Upper lobe of left lung (tissue), 6 donors: Measurements from ENCODE around the gene PFDN1. TPM values are rescaled to one million over a fixed set of nuclear protein-coding genes. Genes with fewer than 3 reads are reported as not detected.
A peak's percentile ranks its signal among the peaks of the same experiment; 100 is the strongest.

Source experiments
- ATAC-seq, 2 donors: fragments of 200-7000 bp; cut with Tn5 transposase; one replicate each; pipeline ENCODE4 v1.9.1; 2022; ENCODE audit warnings: mild to moderate bottlenecking in 2 of 2, moderate library complexity in 2 of 2; ENCODE audit not compliant: low FRiP score in 2 of 2
- DNase-seq, 2 donors: peaks; one replicate each; pipeline ENCODE4 v3.0.0-alpha.2; 2019 to 2020
- H3K27ac ChIP-seq, 4 donors: fragments of 200-600 bp; sonication (generic); one replicate each; pipeline ENCODE4 v1.5.1; 2016 to 2019
- H3K27me3 ChIP-seq, 4 donors: fragments of 200-600 bp; sonication (generic); one replicate each; pipeline ENCODE4 v1.5.1; 2017 to 2019
- H3K36me3 ChIP-seq, 4 donors: fragments of 200-600 bp; sonication (generic); one replicate each; pipeline ENCODE4 v1.5.1; 2016 to 2019
- H3K4me1 ChIP-seq, 4 donors: fragments of 200-600 bp; sonication (generic); one replicate each; pipeline ENCODE4 v1.5.1; 2018 to 2019
- H3K4me3 ChIP-seq, 4 donors: fragments of 200-600 bp; sonication (generic); one replicate each; pipeline ENCODE4 v1.5.1; 2017 to 2019; ENCODE audit warnings: mild to moderate bottlenecking in 2 of 4, moderate library complexity in 1 of 4
- H3K9me3 ChIP-seq, 4 donors: fragments of 200-600 bp; sonication (generic); one replicate each; pipeline ENCODE4 v1.5.1; 2018 to 2019
- EP300 ChIP-seq, 4 donors: sonication (generic); formaldehyde crosslinking; IDR thresholded peaks; one replicate each; pipeline ENCODE4 v1.5.1; 2017; ENCODE audit warnings: antibody characterized with exemption in 4 of 4, control low read depth in 2 of 4
- POLR2A ChIP-seq, 4 donors: fragments of 450-650 bp; IDR thresholded peaks; one replicate each; pipeline ENCODE4 v1.5.1; 2016 to 2017; ENCODE audit warnings: antibody characterized with exemption in 4 of 4, mild to moderate bottlenecking in 2 of 4
- POLR2AphosphoS5 ChIP-seq, 2 donors: sonication (generic); formaldehyde crosslinking; IDR thresholded peaks; one replicate each; pipeline ENCODE4 v1.5.1; 2017; ENCODE audit warnings: antibody characterized with exemption in 2 of 2
- WGBS, 2 donors: methylation state at CpG; one replicate each; pipeline ENCODE4 v1.1.5; 2017 to 2018; 5-methylcytosine and 5-hydroxymethylcytosine counted together
- total RNA-seq, 6 donors: library from RNA; depleted of rRNA in 4 of 6; stranded (reverse); fragments of >200 nt in 4 of 6; gene quantifications; one replicate each; pipeline versions ENCODE4 v1.1.0 to v1.2.1, GENCODE V29; 2016 to 2021
- TF ChIP-seq, protein P1 (sequence below), 6 experiments: fragments of 450-650 bp in 4 of 6; fragments of 200-600 bp in 2 of 6; sonication (generic) in 2 of 6; IDR thresholded peaks; one replicate each; pipeline ENCODE4 v1.5.1; 2016 to 2019; ENCODE audit warnings: antibody characterized with exemption in 6 of 6
- donor health status: DM: no; HTN: no; CAD: no; lungs with moderate emphysema.
- donor health status: DM: no; HTN: yes; CAD: no; lungs with severe emphysema.

Gene PFDN1
- total RNA-seq, 6 donors from 2014 or later: 44.7 to 128 (median 87.7) TPM

DNA sequence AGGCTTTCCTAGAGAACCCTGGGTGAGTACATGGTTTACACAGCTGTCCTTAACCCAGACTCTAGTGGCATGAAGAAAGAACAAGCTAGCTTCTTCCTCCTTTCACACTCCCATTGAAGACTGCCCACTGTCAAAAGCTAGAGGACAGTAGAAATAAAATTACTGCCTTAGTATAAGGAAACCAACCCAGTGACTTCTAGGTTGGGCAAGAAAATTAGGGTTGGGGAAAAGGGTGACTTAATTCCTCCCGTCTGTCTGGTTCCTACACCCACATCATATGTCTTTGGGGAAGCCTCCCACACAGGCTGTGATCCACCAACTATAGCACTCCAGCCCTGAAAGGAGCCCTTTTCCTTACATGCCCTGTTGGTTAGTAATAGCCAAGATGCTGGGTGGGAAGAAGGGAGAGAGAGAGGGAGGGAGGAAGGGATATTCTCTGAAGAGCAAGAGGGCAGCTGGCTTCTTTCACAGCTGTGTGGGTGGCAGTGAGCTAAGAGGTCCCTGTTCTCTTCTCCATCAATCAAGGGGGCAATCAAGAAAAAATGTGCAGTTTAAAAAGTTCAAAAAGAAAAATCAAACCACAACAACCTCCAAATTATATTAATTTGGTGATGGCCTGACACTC lies 21.8 kb upstream of the PFDN1 start:
- Histone ChIP-seq H3K27ac (peak overlapping the region; percentile 13 to 73 (median 41)), H3K4me3 (no peak overlapping the region), H3K4me1 (peaks cover 33 to 58% (median 43%) of the 10 kb centered on the region in 4 donors), H3K27me3 (no peaks in the 10 kb centered on the region), H3K9me3 (no peaks in the 10 kb centered on the region), H3K36me3 (no peaks in the 10 kb centered on the region)
- peak; percentile 59 to 63 for ATAC-seq
- DNase-seq: peak in 1 of 2 donors; percentile 54
- TF ChIP-seq POLR2A (IDR thresholded peaks at IDR 0.05) (peak in 1 of 4 donors; percentile 21), EP300 (IDR thresholded peaks at IDR 0.05) (no peak), POLR2AphosphoS5 (IDR thresholded peaks at IDR 0.05) (peak in 1 of 2 donors; percentile 18)
- TF ChIP-seq, protein P1, sequence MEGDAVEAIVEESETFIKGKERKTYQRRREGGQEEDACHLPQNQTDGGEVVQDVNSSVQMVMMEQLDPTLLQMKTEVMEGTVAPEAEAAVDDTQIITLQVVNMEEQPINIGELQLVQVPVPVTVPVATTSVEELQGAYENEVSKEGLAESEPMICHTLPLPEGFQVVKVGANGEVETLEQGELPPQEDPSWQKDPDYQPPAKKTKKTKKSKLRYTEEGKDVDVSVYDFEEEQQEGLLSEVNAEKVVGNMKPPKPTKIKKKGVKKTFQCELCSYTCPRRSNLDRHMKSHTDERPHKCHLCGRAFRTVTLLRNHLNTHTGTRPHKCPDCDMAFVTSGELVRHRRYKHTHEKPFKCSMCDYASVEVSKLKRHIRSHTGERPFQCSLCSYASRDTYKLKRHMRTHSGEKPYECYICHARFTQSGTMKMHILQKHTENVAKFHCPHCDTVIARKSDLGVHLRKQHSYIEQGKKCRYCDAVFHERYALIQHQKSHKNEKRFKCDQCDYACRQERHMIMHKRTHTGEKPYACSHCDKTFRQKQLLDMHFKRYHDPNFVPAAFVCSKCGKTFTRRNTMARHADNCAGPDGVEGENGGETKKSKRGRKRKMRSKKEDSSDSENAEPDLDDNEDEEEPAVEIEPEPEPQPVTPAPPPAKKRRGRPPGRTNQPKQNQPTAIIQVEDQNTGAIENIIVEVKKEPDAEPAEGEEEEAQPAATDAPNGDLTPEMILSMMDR (IDR thresholded peaks at IDR 0.05): no peak
- 44 to 52% methylated on average over 1 of the region's 1 CpG for WGBS, 2 donors

DNA sequence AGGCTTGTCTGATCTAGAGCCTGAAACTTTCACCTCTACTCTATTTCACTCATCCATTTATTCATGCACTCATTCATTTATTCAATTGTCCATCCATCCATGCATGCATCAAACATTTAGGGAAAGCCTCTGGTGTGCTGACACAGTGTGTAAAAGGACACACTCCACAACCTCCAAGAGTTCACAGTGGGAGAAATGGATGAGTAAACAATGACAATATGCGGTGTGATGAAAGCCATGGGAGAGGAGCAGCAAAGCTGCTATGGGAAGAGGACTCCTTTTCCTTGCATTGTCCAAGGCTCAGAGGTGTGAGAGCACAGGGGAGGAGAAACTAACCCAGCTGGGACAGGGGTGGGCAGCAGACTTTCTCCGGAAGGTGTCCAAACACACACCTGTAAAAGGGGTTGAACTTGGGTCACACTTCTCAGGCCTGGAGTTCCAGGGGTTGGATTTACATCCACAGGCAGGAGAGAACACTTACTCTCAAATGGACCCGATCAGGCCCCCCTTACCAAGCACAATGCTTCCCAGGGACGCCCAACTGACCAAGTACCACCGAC lies 21.2 kb upstream of the PFDN1 start:
- Histone ChIP-seq H3K27ac (peak overlapping the region; percentile 13 to 73 (median 41)), H3K9me3 (no peaks in the 10 kb centered on the region), H3K27me3 (no peaks in the 10 kb centered on the region), H3K4me1 (peaks cover 33 to 54% (median 41%) of the 10 kb centered on the region in 4 donors), H3K36me3 (no peaks in the 10 kb centered on the region), H3K4me3 (no peak overlapping the region)
- no peak for ATAC-seq
- TF ChIP-seq EP300 (IDR thresholded peaks at IDR 0.05): no peak
- TF ChIP-seq POLR2A (IDR thresholded peaks at IDR 0.05): no peak
- TF ChIP-seq, protein P1 (IDR thresholded peaks at IDR 0.05): no peak
- TF ChIP-seq POLR2AphosphoS5 (IDR thresholded peaks at IDR 0.05): no peak
- WGBS, 2 donors: 71 to 72% methylated on average over 5 of the region's 5 CpGs
- no peak for DNase-seq

DNA sequence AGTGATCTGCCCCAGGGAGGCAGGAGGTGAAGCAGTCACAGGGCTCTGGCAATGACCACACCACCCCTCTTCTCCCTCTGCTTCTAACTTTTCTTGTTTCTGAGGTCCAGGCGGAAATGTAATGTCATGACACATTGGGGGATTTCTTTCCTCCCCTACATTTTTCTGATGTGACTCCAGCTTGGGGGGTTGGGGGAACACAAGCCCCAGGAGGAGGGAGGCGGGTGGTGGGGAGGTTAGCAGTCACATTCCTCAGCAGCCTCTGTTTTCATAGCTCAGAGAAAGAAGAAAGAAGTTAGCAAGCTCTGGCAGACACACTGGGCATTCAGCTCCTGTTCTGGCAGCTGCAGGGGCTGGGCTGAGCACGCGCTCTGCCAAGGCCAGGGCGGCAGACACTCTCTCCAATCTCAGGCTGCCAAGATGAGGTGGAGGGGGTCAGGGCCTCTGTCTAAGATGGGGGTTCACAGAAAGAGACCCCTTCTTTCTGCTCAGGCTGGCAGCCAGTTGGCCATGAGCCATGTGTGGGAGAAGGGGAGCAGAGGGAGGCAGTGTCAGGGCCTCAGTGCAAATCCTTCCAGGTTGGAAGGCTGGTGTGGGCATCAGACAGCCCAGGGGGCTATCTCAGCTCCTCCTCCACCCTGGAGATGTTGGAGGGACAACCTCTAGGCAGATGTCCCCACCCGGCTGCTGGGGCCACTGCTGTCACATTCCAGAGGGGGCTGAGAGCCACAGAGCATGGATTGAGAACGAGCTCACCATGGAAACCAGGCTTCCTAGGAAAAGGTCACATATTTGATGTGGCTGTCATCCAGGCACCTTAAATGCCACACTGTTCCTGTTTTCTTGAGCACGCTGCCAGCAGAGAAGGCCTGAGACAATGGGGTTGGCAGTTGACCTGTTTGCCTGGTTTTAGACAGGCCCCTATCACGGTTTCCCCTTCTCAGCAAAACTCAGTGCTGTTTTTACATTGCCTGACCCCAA lies 20.1 kb upstream of the PFDN1 start:
- H3K36me3 ChIP-seq: no peaks in the 10 kb centered on the region
- ATAC-seq (peak; percentile 3 to 60), DNase-seq (peak; percentile 59 to 62)
- no peaks in the 10 kb centered on the region for H3K27me3 ChIP-seq
- no peaks in the 10 kb centered on the region for H3K9me3 ChIP-seq
- 34 to 53% methylated on average over 6 to 8 of the region's 9 CpGs for WGBS, 2 donors
- peak overlapping the region; percentile 61 to 77 (median 74) for H3K27ac ChIP-seq
- no peak overlapping the region for H3K4me3 ChIP-seq
- peaks cover 33 to 50% (median 40%) of the 10 kb centered on the region in 4 donors for H3K4me1 ChIP-seq
- TF ChIP-seq, protein P1 (IDR thresholded peaks at IDR 0.05): no peak
- no peak for TF ChIP-seq POLR2AphosphoS5 (IDR thresholded peaks at IDR 0.05)
- TF ChIP-seq POLR2A (IDR thresholded peaks at IDR 0.05): no peak
- TF ChIP-seq EP300 (IDR thresholded peaks at IDR 0.05): no peak

DNA sequence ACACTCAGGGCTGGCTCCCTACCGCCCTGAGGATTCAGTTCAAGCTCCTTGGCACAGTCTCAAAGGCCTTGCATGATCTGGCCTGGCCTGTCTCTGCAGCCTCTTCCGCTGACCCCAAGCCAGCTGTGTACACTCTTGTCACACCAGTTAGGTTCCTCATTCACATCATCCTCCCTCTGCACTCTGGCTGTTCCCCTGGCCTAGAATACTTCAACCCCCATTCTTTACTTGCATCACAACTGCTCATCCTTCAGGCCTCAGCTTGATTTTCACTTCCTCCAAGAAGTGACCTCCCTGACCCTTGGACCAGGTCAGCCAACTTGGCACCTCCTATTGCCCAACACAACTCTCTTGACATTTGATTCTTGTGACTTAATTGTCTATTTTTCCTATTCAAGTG lies 18.9 kb upstream of the PFDN1 start:
- peak in 1 of 2 donors; percentile 82 for DNase-seq
- H3K4me3 ChIP-seq: no peak overlapping the region
- ATAC-seq: peak; percentile 80 to 85
- no peaks in the 10 kb centered on the region for H3K36me3 ChIP-seq
- no peaks in the 10 kb centered on the region for H3K9me3 ChIP-seq
- H3K27ac ChIP-seq: peak overlapping the region in 3 of 4 donors; percentile 0 to 77 (median 36)
- WGBS, 2 donors: 51 to 63% methylated on average over 2 of the region's 2 CpGs
- TF ChIP-seq EP300 (IDR thresholded peaks at IDR 0.05): peak in 3 of 4 donors; percentile 38 to 87 (median 57)
- TF ChIP-seq POLR2AphosphoS5 (IDR thresholded peaks at IDR 0.05): peak; percentile 83 to 95
- TF ChIP-seq, protein P1 (IDR thresholded peaks at IDR 0.05): no peak
- peaks cover 28 to 43% (median 36%) of the 10 kb centered on the region in 4 donors for H3K4me1 ChIP-seq
- no peaks in the 10 kb centered on the region for H3K27me3 ChIP-seq
